GM23248 (cell line): ENCODE measurements around the gene STH.

Source experiments
- EZH2 ChIP-seq: fragments of 200-600 bp; sonication (generic); IDR thresholded peaks from 2 replicates; pipeline ENCODE4 v1.6.1; 2018; ENCODE audit warnings: antibody characterized with exemption, mild to moderate bottlenecking; ENCODE audit not compliant: insufficient read depth, poor library complexity, severe bottlenecking
- EZH2phosphoT487 ChIP-seq: fragments of 200-600 bp; sonication (generic); IDR thresholded peaks from 2 replicates; pipeline ENCODE4 v1.6.1; 2018; ENCODE audit warnings: antibody characterized with exemption, moderate library complexity, mild to moderate bottlenecking, low read depth; ENCODE audit not compliant: insufficient read depth

- no peak for TF ChIP-seq EZH2phosphoT487
- no peak for TF ChIP-seq EZH2
Measured at GRCh38 chr17:46045639-46046038, 46.6 kb downstream of the STH start.
